HepG2 (cell line): ENCODE measurements around the gene ELP5. TPM values are rescaled to one million over a fixed set of nuclear protein-coding genes. Genes with fewer than 3 reads are reported as not detected.
A peak's percentile ranks its signal among the peaks of the same experiment; 100 is the strongest.

Source experiments
- BORCS8-MEF2B ChIP-seq: sonication (generic); formaldehyde crosslinking; IDR thresholded peaks from 2 replicates; pipeline ENCODE4 v1.8.0; 2022; ENCODE audit warnings: mild to moderate bottlenecking, missing genetic modification reagents
- BRCA1 ChIP-seq: sonication (generic); formaldehyde crosslinking; IDR thresholded peaks from 2 replicates; pipeline ENCODE4 v1.4.0; 2020; ENCODE audit warnings: missing genetic modification reagents
- HNRNPLL ChIP-seq: fragments of 200-400 bp; formaldehyde crosslinking; IDR thresholded peaks from 2 replicates; pipeline ENCODE4 v1.6.1; 2017; ENCODE audit warnings: mild to moderate bottlenecking, low read depth, low read length; ENCODE audit not compliant: poor library complexity, severe bottlenecking
- KLF11 ChIP-seq: IDR thresholded peaks from 2 replicates; pipeline ENCODE4 v1.6.1; 2016; ENCODE audit warnings: missing compliant biosample characterization
- KLF12 ChIP-seq: sonication (generic); formaldehyde crosslinking; IDR thresholded peaks from 2 replicates; pipeline ENCODE4 v1.4.0; 2020; ENCODE audit warnings: missing genetic modification reagents, borderline replicate concordance
- KLF6 ChIP-seq: IDR thresholded peaks from 2 replicates; pipeline ENCODE4 v1.8.0; 2016; ENCODE audit warnings: missing biosample characterization, missing genetic modification reagents
- KLF9 ChIP-seq: IDR thresholded peaks from 2 replicates; pipeline ENCODE4 v1.6.1; 2016; ENCODE audit warnings: low read depth
- NBN ChIP-seq: fragments of 450-650 bp; conservative IDR thresholded peaks from 2 replicates; pipeline ENCODE4 v1.6.1; 2017
- TARDBP ChIP-seq: sonication (generic); formaldehyde crosslinking; IDR thresholded peaks from 2 replicates; pipeline ENCODE4 v1.8.0; 2022; ENCODE audit warnings: mild to moderate bottlenecking, missing genetic modification reagents
- TMF1 ChIP-seq: sonication (generic); formaldehyde crosslinking; IDR thresholded peaks from 2 replicates; pipeline ENCODE4 v1.8.1; 2022; ENCODE audit warnings: low read depth, missing genetic modification reagents
- TOPORS ChIP-seq: sonication (generic); formaldehyde crosslinking; IDR thresholded peaks from 2 replicates; pipeline ENCODE4 v1.8.0; 2023; ENCODE audit warnings: mild to moderate bottlenecking, missing genetic modification reagents
- ZFP62 ChIP-seq: sonication (generic); formaldehyde crosslinking; IDR thresholded peaks from 2 replicates; pipeline ENCODE4 v1.4.0; 2020; ENCODE audit warnings: missing genetic modification reagents
- ZNF260 ChIP-seq: sonication (generic); formaldehyde crosslinking; IDR thresholded peaks from 2 replicates; pipeline ENCODE4 v1.4.0; 2020; ENCODE audit warnings: missing genetic modification reagents, low read depth, mild to moderate bottlenecking, borderline replicate concordance
- ZNF501 ChIP-seq: sonication (generic); formaldehyde crosslinking; IDR thresholded peaks from 2 replicates; pipeline ENCODE4 v1.5.1; 2020; ENCODE audit warnings: mild to moderate bottlenecking, moderate library complexity, missing genetic modification reagents
- ZNF558 ChIP-seq: sonication (generic); formaldehyde crosslinking; IDR thresholded peaks from 2 replicates; pipeline ENCODE4 v1.9.0; 2022; ENCODE audit warnings: mild to moderate bottlenecking, missing genetic modification reagents, borderline replicate concordance
- ZNF644 ChIP-seq: IDR thresholded peaks from 2 replicates; pipeline ENCODE4 v1.6.1; 2016; ENCODE audit warnings: low read depth
- ZNF773 ChIP-seq: sonication (generic); formaldehyde crosslinking; IDR thresholded peaks from 2 replicates; pipeline ENCODE4 v1.4.0; 2020; ENCODE audit warnings: missing genetic modification reagents, borderline replicate concordance
- polyA plus RNA-seq, 8 experiments: library from polyadenylated mRNA; depleted of rRNA in 3 of 8; stranded (reverse) in 7 of 8; unstranded in 1 of 8; fragments of >200 nt; fragmentation: Illumina TruSeq in 4 of 8; extraction: Trizol in 4 of 8; gene quantifications; 2 replicates each; pipeline versions ENCODE4 v1.2.1 to v1.2.3, GENCODE V29; 2011 to 2016; ENCODE audit warnings: low read depth in 4 of 8, missing spikeins in 1 of 8, mixed read lengths in 1 of 8; ENCODE audit not compliant: insufficient read depth in 1 of 8
- total RNA-seq, 5 experiments: library from RNA; depleted of rRNA; stranded (reverse); fragments of >200 nt; fragmentation: Illumina TruSeq; extraction: Trizol; gene quantifications; 2 replicates each; pipeline ENCODE4 v1.2.3, GENCODE V29; 2016; ENCODE audit warnings: low read depth in 1 of 5
- TF ChIP-seq, protein P1 (sequence below): sonication (generic); formaldehyde crosslinking; IDR thresholded peaks from 2 replicates; pipeline ENCODE4 v1.4.0; 2020; ENCODE audit warnings: missing genetic modification reagents
- TF ChIP-seq, protein P2 (sequence below): sonication (generic); formaldehyde crosslinking; IDR thresholded peaks from 2 replicates; pipeline ENCODE4 v1.4.0; 2020; ENCODE audit warnings: low read depth, missing genetic modification reagents
- TF ChIP-seq, protein P3 (sequence below): sonication (generic); formaldehyde crosslinking; IDR thresholded peaks from 2 replicates; pipeline ENCODE4 v1.8.0; 2022; ENCODE audit warnings: mild to moderate bottlenecking, missing genetic modification reagents, borderline replicate concordance

The ELP5 gene
- total and polyA plus RNA-seq, 2 of the 13 experiments (the other 11 are each of a cell fraction or from before 2014, with no cell fraction given), result 67.6 to 69.8 TPM

DNA sequence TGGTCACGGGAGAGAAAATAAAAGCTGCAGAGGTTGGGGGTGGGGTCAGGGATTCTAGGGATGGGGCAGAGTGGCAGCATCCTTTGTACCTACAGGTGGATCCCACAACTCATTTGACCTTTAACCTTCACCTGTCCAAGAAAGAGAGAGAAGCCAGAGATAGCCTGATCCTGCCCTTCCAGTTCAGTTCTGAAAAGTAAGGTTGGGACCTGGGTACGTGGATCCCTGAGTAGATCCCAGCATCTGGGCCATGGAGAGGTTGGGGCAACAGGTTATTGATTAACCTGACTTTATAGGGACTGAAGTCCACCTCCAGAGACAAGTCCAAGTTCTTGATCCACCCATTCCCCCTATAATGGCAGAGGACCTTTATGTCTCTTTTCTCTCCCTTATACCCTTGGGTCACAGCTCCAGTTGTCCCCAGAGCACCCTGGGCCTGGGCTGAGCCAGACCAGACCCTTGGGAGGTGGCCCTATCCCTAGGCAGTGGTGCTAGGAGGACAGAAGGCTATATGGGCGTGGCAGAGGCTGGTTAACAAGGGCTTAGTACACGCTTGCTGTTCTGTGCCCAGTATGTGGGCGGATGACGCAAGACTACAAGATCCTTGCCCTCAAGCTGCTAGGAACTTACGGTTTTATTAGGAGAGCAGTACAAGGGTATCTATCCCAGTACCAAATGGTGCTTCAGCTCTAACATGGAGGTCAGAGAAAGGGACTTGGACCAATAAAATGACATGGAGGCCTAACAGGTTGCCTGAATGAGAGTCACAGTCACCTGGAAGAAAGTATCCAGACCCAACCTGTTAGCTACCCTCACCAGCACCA, 6.9 kb downstream of the ELP5 start (continued):
- TF ChIP-seq HNRNPLL, result no peak
- 0 out of 2 replicates have a peak, but pooled peaks have one; percentile 48 for TF ChIP-seq KLF9 (CRISPR knock-in tag)
- TF ChIP-seq KLF6 (CRISPR knock-in tag), result peak; percentile 84
- TF ChIP-seq ZNF644 (CRISPR knock-in tag), result peak; percentile 44; the same call in 1 of the 2 replicates
- no peak for TF ChIP-seq TARDBP
- no peak for TF ChIP-seq ZNF260 (CRISPR knock-in tag)
- peak; percentile 28; the same call in 1 of the 2 replicates for TF ChIP-seq BORCS8-MEF2B (CRISPR knock-in tag)
- TF ChIP-seq, protein P1, sequence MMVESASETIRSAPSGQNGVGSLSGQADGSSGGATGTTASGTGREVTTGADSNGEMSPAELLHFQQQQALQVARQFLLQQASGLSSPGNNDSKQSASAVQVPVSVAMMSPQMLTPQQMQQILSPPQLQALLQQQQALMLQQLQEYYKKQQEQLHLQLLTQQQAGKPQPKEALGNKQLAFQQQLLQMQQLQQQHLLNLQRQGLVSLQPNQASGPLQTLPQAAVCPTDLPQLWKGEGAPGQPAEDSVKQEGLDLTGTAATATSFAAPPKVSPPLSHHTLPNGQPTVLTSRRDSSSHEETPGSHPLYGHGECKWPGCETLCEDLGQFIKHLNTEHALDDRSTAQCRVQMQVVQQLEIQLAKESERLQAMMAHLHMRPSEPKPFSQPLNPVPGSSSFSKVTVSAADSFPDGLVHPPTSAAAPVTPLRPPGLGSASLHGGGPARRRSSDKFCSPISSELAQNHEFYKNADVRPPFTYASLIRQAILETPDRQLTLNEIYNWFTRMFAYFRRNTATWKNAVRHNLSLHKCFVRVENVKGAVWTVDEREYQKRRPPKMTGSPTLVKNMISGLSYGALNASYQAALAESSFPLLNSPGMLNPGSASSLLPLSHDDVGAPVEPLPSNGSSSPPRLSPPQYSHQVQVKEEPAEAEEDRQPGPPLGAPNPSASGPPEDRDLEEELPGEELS, result peak; percentile 40; the same call in 1 of the 2 replicates
- TF ChIP-seq, protein P2, sequence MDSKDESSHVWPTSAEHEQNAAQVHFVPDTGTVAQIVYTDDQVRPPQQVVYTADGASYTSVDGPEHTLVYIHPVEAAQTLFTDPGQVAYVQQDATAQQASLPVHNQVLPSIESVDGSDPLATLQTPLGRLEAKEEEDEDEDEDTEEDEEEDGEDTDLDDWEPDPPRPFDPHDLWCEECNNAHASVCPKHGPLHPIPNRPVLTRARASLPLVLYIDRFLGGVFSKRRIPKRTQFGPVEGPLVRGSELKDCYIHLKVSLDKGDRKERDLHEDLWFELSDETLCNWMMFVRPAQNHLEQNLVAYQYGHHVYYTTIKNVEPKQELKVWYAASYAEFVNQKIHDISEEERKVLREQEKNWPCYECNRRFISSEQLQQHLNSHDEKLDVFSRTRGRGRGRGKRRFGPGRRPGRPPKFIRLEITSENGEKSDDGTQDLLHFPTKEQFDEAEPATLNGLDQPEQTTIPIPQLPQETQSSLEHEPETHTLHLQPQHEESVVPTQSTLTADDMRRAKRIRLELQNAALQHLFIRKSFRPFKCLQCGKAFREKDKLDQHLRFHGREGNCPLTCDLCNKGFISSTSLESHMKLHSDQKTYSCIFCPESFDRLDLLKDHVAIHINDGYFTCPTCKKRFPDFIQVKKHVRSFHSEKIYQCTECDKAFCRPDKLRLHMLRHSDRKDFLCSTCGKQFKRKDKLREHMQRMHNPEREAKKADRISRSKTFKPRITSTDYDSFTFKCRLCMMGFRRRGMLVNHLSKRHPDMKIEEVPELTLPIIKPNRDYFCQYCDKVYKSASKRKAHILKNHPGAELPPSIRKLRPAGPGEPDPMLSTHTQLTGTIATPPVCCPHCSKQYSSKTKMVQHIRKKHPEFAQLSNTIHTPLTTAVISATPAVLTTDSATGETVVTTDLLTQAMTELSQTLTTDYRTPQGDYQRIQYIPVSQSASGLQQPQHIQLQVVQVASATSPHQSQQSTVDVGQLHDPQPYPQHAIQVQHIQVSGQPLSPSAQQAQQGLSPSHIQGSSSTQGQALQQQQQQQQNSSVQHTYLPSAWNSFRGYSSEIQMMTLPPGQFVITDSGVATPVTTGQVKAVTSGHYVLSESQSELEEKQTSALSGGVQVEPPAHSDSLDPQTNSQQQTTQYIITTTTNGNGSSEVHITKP (CRISPR knock-in tag), result no peak
- no peak for TF ChIP-seq NBN
- no peak for TF ChIP-seq ZNF558 (CRISPR knock-in tag)
- TF ChIP-seq TOPORS, result no peak
- TF ChIP-seq KLF11 (CRISPR knock-in tag), result no peak
- no peak for TF ChIP-seq TMF1 (CRISPR knock-in tag)
- TF ChIP-seq BRCA1 (CRISPR knock-in tag), result no peak
- peak; percentile 63; the same call in 1 of the 2 replicates for TF ChIP-seq KLF12 (CRISPR knock-in tag)
- TF ChIP-seq ZNF773 (CRISPR knock-in tag), result no peak
- TF ChIP-seq ZFP62 (CRISPR knock-in tag), result no peak
- peak; percentile 76 for TF ChIP-seq ZNF501 (CRISPR knock-in tag)
- TF ChIP-seq, protein P3, sequence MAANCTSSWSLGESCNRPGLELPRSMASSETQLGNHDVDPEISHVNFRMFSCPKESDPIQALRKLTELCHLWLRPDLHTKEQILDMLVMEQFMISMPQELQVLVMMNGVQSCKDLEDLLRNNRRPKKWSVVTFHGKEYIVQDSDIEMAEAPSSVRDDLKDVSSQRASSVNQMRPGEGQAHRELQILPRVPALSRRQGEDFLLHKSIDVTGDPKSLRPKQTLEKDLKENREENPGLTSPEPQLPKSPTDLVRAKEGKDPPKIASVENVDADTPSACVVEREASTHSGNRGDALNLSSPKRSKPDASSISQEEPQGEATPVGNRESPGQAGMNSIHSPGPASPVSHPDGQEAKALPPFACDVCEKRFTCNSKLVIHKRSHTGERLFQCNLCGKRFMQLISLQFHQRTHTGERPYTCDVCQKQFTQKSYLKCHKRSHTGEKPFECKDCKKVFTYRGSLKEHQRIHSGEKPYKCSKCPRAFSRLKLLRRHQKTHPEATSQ (CRISPR knock-in tag), result no peak
